DMS153 treated with DMSO at 0.1 percent for 48 hours (cell line): Measurements from ENCODE around the gene PTPRG.
"Not testable (repeated sequence)": the region's sequence is repeated elsewhere in the genome, so short reads cannot be mapped to it uniquely, and the experiment has no call there.

Source experiments
- DNase-seq: peaks from one replicate; lab custom pipeline; 2025; ENCODE audit not compliant: unreplicated experiment; lab: John Stamatoyannopoulos, UW

Gene PTPRG

DNA sequence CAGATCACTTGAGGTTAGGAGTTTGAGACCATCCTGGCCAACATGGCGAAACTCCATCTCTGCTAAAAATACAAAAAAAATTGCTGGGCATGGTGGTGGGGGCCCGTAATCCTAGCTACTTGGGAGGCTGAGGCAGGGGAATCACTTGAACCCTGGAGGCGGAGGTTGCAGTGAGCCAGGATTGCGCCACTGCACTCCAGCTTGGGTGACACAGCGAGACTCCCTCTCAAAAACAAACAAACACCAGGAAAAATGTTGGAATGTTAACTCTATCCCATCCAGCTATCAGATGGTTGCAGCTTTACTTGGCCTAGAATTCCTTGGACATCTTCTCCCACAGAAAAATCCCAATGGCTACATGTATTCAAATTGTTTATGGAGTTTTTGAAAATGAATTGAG is 254.9 kb downstream of the PTPRG start:
- DNase-seq, result not testable (repeated sequence)

DNA sequence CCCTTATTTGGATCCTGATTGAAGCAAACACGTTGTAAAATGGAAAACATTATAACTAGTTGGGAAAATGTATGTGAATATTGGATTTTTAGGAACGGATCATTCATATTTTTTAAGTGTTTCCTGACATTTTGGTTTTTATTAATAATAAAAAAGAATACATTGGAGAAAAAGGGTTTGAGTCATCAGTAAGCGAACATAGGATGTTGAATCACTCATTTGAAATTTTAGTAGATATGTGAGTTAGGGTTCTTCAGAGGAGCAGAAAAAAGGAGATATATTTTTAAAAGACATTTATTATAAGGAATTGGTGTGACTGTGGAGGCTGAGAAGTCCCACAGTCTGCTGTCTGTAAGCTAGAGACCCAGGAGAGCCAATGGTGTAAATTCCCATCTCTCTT is 258.5 kb downstream of the PTPRG start:
- DNase-seq, result no peak

DNA sequence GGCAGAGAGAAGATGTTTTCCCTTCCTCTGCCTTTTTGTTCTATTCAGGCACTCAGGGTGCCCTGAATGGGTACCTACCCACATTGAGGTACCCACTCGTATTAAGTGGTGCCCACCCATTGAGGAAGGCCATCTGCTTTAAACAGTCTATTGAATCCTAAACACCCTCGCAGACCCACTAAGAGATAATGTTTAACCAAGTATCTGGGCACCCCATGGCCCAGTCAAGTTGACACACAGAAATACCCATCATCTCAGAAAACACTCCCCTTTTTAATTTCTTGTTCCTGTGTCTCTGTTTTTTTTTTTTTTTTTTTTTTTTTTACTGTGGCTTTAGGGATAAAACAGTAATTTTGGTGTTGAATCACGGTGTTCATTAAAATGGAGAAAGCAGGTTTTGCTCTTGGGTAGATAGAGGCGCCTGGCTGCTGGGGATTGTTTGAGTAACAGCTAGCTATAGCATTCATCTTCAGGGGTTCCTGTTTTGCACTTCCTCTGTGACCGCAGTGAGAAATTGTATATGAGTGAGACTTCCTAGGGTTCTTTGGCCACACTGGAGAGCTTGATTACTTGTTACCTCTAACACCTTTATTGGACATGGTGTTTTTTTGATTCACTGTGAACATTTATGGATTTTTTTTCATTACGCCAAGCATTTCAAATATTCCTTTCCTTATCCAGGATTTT is 259.1 kb downstream of the PTPRG start:
- DNase-seq, result no peak

DNA sequence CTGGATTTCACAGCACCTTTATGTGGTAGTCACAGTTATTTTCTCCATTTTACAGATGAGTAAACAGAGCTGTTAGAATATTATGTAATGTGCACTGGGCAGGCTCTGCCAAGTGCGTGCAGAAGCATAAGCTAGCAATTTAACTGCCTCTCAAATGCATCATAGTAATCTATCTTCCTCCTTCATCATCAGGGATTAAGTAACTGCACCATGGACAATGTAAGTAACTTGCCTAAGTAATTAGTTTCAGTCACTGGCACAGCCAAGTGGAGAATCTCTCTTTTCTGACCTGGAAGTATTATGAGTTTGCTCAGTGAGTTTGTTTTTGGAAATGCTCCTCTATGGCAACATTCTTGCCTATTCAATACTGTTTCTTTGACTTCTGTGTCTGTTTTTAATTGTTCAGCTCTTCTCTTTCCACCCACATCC is 260.5 kb downstream of the PTPRG start:
- DNase-seq, result no peak

DNA sequence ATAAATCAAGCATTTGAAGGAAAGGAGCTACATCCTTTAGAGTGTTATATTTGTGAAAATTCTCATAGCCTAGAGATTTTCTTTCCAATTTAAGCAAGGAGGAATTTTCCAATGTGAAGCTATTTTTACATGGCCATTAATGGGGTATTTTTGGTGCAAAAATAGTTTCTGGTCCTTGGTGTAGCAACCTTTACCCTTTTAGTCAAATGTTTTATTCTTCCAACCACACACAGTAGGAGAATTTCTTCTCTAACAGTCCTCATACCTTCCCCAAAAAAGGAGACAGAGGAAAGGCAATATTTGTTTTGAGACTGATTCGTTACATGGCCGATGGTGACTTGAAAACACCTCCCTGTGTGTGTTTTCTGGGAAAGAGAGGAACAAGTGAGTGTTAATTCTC is 261.2 kb downstream of the PTPRG start:
- DNase-seq, result no peak

DNA sequence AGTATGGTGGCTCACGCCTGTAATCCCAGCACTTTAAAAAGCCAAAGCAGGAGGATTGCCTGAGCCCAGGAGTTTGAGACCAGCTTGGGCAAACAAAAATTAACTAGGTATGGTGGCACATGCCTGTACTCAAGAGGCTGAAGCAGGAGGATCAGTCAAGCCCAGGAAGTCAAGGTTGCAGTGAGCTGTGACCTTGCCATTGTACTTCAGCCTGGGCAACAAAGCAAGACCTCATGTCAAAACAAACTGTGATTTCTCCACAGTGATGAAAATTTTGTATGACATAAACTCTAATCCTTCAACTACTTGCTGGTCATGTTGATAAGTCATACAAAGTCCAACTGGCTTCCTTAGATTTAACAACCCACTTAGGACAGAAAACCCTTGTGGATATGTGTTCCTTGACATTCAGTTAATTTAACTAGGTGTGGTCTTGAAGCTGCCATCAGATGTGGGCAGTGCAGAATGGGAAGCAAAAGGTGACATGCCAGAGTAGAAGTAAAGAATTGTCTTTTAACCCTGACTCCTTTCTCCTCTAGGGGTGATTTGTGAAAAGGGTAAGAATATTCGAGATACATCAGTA is 263.3 kb downstream of the PTPRG start:
- no peak for DNase-seq

DNA sequence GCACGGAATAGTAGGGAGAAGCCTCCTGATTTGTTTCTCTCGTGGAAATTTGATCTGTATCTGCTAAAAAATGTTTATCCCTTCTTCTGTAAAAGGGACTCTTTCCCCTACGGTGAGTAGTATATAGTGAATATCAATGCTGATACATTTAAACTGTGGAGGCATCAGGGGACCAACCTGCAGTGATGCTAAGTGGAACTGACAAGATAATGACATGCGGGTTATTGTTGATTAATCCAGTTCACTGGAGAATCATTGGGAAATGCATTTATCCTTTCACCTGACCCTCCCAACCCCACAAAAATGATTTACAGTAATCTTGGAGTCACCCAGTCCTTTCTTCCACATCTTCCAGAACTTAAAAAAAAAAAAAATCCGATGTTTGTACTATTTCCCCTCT is 264.8 kb downstream of the PTPRG start:
- DNase-seq, result no peak

DNA sequence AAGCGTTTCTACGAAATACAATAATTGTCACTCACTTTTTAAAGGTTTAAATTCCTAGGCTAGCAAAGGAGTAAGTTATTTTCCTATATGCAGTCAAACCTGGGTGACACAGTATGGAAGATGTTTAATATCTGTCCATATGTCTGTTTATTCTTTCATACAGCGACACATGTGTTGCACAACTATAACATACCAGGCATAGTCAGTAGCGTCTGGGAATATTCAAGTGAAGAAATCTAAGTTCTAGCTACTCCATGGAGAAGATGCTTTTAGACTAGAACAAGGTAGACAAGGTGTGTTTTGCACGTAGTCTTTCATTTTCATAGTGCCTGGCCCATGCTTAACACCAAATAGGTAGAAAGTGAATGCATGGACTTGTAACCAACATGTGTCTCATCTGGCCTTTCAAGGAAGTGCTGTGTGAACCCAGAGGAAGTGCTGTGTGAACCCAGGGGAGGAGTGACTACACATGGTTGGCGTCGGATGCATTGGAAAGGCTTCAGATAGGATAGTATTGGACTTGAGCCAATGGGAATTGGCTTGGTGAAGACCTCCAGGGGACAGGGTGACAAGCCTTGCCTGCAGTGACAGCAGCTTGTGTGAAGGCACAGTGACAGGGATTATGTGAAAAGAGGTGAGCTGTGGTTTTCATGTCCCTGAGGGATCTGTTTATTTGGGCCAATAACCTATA is 267.0 kb downstream of the PTPRG start:
- no peak for DNase-seq

DNA sequence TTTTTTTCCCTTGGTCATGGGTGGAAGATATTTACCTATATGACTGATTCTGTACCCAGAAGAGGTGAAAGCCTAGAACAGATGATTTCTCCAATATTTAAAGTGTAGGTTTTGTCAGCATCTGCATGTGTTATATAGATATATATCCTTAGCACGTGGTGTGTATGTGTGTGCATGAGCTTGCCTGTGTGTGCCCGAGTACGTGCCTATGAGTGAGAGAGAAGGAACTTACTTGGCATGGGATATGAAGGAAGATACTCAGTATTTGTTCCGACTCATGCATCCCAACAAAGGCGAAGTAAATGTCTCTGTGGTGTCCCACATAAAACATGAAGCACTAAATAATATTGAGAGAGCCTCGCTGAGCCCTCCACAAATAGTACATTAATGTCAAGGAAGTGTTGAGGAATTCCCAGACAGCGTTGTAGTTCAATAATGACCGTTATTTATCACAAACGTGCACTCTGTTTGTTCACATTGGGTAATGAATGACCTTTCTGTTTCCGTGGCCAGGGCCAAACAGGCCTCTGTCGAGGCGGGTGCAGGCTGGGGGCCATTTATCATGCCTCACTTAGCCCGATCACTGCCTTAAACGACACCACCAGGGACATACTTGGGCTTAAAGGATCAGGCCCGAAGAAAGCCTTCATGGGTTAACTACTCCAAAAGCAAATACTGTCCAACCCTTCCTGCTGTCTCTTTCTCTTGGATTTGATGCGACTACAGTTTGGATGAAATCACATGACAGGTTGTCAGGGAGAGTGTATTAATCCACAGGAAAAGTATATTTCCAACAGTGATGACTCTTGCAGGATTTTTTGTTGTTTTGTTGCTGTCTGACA is 267.7 kb downstream of the PTPRG start:
- no peak for DNase-seq

DNA sequence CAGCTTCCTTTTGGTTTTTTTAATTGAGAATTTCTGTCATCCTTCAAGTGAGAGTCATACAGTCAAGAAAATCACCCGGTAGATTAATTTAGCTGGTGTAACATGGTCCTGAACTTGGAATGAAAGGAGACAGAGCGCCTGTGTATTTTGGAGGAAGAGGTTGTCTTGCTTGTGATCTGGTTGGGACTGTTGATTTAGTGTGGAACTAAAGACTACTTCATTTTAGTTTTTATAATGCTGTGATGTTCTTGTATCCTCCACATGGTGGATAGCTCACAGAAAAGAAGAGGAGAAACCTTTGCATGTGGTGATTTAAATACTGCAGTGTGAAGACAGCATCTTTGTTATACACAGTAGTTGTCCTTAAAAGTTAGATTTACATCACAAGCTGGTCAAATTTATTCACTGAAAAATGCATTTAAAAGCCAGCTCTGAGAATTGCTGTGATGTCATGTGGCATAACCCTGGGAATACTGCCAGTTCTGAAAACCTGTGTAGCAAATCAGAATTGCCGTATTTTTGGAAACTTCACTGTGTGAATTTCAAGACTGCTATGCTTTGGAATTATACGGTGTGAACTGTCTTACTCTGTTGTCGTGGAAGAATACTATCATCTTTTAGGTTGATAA is 268.5 kb downstream of the PTPRG start:
- DNase-seq, result no peak

DNA sequence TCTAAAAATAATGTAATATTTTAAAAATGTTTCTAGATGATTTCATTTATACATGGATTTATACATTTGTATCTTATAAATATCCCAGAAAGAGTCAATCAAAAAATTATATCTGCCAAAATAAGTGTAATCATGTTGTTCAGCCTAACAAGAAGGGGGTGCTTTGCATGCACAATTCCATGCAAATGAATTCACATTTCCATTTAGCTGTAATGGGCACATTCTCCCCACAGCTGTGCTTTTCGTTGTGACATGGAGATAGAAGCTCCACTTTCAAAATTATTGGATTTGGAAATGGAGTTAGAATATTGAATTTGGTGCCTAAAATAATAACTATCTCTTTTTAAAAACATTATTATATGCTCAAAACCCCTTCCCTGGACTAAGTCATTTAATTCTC is 270.6 kb downstream of the PTPRG start:
- no peak for DNase-seq

DNA sequence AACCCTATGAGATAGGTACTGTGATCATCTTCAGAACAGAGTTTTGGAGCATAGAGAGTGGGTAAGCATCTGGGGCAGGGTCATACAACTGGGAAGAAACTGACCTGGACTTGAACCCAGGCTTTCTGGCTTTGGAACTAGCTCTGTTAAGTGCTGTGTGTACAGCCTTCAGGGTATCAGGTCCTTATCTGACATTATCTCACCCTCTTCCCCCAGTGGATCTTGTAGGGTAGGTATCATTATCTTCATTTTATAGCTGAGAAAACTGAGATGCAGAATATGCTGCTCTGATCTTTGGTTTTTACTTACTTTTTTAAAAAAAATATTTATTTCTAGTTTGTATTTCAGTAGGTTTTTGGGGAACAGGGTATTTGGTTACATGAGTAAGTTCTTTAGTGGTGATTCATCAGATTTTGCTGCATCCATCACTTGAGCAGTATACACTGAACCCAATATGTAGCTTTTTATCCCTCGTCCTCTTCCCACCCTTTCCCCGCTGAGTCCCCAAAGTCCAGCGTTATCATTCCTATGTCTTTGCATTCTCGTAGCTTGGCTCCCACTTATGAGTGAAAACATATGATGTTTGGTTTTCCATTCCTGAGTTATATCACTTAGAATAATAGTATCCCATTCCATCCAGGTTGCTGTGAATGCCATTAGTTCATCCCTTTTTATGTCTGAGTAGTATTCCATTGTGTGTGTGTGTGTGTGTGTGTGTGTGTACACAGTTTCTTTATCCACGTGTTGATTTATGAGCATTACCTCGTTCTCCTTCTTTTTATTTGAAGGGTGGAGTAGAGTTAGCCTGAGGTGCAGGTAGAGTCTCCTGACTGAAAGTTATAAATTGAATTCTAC is 271.2 kb downstream of the PTPRG start:
- no peak for DNase-seq

DNA sequence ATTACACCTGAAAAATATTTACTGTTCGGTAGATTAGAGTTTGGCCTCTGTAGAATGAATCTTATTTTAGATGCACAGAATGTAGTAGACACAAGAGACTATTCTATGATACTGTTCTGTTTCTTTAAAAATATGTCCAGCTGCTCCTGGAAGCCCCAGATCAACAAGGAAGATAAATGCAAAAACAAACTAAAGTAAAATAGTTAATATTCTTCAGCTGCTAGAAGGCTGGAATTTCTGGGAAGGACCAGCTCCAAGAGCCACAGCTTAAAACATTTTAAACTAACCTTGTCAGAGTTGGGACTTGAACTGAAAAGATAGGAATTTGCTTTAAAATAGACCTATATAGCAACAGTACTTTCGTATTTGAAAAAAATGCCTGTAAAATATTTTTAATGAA is 277.9 kb downstream of the PTPRG start:
- DNase-seq, result no peak

DNA sequence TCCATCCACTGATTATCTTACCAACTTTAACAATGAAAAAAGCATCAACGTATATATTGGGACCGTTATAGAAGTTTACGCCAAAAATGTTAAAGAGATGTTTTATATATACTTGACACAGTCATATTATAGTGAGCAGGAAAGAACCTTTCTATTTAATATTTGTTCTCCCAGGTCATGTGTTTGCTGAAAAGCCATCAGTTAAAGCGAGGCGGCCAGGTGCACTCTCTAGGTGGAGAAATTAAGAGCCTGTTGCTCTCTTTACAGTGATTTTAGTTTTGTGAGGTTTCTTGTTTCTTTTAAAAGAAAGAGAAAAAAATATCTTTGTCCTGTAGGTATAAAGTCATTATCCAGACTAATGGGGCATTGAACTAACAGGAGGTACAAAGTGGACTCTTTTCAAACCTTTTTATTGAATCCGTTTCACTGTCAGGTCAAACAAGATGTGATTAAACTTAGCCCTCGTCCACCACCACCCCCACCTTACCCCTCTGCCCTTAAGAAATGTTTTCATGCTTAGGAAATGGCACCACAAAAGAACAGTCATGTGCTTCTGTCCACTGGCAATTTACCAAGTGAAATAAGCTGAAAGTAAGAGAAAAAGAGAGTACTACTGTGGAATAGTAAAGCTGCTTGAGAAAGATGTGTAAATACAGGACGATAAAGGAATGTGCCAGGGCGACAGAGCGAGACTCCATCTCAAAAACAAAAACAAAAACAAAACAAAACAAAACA is 279.9 kb downstream of the PTPRG start:
- no peak for DNase-seq

DNA sequence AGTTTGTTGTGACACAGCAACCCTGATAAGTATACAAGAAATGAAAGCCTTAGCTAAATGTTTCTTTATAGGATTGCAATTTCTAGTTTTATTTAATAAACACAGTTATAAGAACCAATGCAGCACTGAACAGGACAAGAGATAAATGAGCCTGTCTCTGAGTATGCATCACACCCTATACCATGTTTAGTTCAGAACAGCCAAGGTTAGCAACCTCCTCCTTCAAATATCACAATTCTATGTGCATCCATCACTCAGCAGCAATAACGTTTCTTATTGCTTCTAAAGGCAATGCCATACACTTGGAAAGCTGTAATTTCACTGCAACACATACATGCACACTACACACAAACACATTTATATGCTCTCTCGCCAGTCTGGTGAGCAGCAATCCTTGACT is 280.6 kb downstream of the PTPRG start:
- DNase-seq, result no peak

DNA sequence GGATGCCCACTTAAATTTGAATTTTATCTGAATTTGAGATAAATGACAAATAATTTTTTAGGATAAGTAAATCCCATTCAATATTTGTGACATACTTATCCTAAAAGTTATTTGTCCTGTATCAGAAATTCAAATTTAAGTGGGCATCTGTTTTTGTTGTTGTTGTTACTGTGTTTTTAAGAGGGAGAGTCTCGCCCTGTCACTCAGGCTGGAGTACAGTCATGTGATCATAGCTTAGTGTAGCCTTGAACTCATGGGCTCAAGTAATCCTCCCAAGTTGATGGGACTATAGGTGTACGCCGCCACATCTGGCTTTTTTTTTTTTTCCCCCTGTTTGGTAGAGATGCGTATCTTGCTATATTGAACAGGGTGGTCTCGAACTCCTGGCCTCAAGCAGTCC is 283.0 kb downstream of the PTPRG start:
- no peak for DNase-seq

DNA sequence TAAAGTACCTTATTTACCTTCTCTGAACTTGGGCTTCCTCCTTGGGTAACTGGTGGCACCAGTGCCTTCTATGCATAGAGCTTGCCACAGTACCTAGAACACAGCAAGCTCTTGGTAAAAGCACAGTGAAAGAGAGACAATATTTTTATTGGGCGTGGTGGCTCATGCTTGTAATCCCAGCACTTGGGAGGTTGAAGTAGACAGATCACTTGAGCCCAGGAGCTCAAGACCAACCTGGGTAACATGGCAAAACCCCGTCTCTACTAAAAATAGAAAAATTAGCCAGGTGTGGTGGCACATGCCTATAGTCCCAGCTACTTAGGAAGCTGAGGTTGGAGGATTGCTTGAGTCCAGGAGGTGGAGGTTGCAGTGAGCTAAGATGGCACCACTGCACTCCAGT is 285.1 kb downstream of the PTPRG start:
- no peak for DNase-seq

DNA sequence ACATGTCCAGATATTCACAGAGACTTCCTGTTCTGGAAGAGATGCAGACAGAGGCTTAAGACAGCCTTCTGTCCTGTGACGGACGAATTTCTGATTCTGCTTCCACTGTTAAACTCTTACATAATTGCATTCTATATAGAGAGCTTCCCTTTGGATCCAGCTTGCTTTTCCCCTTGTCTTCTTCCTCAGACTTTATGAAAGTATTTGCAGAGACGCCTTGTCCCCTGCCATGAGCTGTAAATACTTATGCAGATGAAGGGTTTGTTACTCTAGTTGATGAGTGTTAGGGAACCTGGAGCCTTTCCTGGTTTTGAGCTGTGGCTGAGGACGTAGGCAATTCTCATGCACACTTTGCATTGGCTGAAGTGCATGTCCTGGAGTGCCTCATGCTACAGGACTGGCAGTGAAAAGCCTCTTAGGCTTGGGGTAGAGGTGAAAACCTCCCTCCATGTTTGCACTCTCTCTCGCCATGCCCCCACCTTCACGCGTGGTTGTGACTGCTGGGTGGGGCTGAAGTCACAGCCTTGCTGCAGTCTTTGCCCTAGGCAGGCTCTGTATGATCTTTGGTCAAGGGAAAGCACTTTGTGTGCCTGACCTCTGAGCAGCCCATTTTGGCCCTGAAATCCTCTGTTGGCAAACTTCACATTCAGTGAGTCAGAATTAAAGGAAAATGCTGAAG is 286.6 kb downstream of the PTPRG start:
- no peak for DNase-seq

DNA sequence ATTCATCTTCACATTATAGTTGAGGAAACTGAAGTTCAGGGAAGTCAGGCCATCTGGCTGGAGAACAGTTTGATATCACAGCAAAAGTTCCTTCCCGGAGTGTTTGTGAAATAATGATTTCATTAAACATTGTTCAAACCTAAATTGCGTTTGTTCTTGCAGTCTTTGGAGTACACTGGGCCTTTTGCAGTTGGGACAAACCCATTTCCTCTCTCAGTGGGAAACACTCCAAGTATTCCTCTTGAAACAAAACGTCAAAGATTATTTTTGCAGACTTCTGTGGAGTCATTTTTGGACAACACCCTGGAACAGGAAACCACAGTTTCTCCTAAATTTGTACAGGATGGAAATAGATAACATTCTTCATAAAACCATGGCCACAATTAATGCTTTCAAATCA is 287.5 kb downstream of the PTPRG start:
- DNase-seq, result no peak
